ENCODE results near the gene FAM149B1.
A peak's percentile ranks its signal among the peaks of the same experiment; 100 is the strongest.

Gene FAM149B1

DNA sequence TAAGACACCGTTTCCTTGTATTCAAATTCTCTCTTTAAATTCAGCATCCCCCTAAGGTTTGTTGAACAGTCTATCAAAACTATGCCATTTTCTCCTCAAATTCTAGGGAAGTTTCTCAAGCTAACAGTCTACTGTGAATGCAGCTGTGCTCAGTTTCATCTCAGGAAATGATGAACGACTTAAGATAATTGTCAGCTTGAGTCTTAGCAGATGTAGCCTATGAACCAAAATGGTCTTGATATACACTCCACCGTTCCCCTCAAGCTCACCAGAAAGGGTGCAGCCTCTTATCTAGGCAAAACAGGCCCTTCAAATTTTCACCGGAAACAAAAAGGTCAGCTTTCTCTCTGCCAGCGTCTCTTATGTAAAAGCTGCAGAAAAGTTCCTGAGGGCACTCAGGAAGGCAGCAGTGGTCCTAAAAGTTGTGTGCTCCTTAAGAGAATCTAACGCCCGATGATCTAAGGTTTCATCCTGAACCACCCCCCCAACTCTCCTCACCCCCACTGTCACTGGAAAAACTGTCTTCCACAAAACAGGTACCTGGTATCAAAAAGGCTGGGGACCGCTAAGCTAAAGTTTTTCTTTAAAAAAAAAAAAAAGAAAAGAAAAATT, 77.1 kb downstream of the FAM149B1 start:
- TF ChIP-seq, protein P1, sequence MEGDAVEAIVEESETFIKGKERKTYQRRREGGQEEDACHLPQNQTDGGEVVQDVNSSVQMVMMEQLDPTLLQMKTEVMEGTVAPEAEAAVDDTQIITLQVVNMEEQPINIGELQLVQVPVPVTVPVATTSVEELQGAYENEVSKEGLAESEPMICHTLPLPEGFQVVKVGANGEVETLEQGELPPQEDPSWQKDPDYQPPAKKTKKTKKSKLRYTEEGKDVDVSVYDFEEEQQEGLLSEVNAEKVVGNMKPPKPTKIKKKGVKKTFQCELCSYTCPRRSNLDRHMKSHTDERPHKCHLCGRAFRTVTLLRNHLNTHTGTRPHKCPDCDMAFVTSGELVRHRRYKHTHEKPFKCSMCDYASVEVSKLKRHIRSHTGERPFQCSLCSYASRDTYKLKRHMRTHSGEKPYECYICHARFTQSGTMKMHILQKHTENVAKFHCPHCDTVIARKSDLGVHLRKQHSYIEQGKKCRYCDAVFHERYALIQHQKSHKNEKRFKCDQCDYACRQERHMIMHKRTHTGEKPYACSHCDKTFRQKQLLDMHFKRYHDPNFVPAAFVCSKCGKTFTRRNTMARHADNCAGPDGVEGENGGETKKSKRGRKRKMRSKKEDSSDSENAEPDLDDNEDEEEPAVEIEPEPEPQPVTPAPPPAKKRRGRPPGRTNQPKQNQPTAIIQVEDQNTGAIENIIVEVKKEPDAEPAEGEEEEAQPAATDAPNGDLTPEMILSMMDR (conservative IDR thresholded peaks at IDR 0.05; ENCODE audit: low read depth, low read length), result no peak
- peak overlapping the region; percentile 78 for H3K4me3 ChIP-seq (ENCODE audit: low read length)
- DNase-seq (ENCODE audit: low read depth), result no peak

- peak overlapping the region; percentile 78 for H3K4me3 ChIP-seq (ENCODE audit: low read length)
- TF ChIP-seq, protein P1 (conservative IDR thresholded peaks at IDR 0.05; ENCODE audit: low read depth, low read length), result no peak
- DNase-seq (ENCODE audit: low read depth), result no peak
Measured at GRCh38 chr10:73246322-73246645, 78.4 kb downstream of the FAM149B1 start.

- TF ChIP-seq, protein P1 (conservative IDR thresholded peaks at IDR 0.05; ENCODE audit: low read depth, low read length), result peak; percentile 22
- DNase-seq (ENCODE audit: low read depth), result peak; percentile 76
- peak within 1 kb of the TSS; percentile 78 for H3K4me3 ChIP-seq (ENCODE audit: low read length)
Measured at GRCh38 chr10:73246646-73247508, 79.0 kb downstream of the FAM149B1 start, which contains the start of gene DNAJC9. Gene DNAJC9 (minus strand): TSS chr10:73247255. CDS start chr10:73247189, 66 bp downstream.

- DNase-seq (ENCODE audit: low read depth), result no peak
- H3K4me3 ChIP-seq (ENCODE audit: low read length), result peak overlapping the region; percentile 78
- TF ChIP-seq, protein P1 (conservative IDR thresholded peaks at IDR 0.05; ENCODE audit: low read depth, low read length), result no peak
Measured at GRCh38 chr10:73247509-73248258, 79.8 kb downstream of the FAM149B1 start.

DNA sequence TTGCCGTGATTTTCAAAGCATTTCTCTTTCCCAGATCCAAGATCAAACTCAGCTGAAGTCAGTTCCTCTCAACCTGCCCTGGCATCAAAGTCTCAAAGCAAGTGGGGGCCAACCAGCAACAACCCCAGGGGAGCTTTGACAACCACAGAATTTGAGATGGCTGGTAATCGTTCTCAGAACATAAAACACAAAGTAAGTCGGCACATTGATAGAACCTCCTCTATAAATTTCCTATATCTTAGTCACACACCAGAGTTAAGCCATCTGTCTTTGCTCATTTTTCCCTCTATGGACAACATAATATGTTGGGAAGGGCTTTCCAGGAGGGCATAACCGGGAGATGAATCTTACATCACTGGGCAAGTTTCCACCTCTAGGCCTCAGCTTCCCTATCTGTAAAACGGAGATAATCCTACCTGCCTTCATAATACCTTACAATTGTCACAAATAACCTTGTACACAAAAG, 80.4 kb downstream of the FAM149B1 start:
- no peak for DNase-seq (ENCODE audit: low read depth)
- TF ChIP-seq, protein P1 (conservative IDR thresholded peaks at IDR 0.05; ENCODE audit: low read depth, low read length), result no peak
- no peak overlapping the region for H3K4me3 ChIP-seq (ENCODE audit: low read length)

DNA sequence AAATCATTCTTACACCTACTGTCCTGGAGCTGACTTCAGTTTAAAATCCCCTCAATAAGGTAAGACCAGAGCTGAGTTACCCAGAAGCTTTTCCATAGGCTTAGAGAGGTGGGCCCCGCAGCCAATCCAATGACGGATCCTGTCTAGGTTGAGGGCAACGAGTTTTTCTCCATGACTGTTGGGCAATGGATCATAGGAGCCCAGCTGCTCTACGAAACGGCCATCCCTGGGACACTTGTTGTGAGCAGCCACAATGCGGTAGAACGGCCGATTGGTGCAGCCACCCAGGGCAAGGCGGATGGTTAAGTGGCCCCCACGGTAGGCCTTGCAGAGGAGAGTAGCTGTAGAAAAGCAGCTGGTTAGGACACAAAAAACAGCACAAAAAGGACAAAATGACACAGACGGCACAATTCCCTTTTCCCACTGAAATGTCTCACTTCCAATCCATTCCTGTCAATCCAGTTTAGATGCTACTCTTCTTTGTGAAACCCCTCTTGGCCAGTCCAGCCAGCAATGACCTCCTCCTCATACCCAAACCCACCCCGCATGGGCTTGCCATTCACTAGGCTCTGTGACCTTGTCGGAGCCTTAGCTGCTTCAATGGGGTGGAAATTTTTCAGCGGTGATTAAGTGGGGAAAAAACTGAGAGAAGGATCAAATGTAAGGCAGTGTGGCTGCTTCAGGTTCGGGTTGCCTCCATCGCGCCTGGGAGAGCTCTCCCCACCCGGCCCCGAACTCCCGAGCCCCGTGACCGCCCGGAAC, 83.9 kb downstream of the FAM149B1 start:
- TF ChIP-seq, protein P1 (conservative IDR thresholded peaks at IDR 0.05; ENCODE audit: low read depth, low read length), result no peak
- DNase-seq (ENCODE audit: low read depth), result no peak

More for the DNA sequence above, 83.9 kb downstream of the FAM149B1 start:
- H3K4me3 ChIP-seq (ENCODE audit: low read length), result peak overlapping the region; percentile 99
